HG02798 (cell line): ENCODE results near the gene LAMC3.

Experiments
- ATAC-seq: cut with Tn5 transposase; IDR thresholded peaks from one replicate; pipeline ENCODE4 v1.9.1; 2021; ENCODE audit warnings: mild to moderate bottlenecking; ENCODE audit not compliant: unreplicated experiment, poor library complexity

The LAMC3 gene

DNA sequence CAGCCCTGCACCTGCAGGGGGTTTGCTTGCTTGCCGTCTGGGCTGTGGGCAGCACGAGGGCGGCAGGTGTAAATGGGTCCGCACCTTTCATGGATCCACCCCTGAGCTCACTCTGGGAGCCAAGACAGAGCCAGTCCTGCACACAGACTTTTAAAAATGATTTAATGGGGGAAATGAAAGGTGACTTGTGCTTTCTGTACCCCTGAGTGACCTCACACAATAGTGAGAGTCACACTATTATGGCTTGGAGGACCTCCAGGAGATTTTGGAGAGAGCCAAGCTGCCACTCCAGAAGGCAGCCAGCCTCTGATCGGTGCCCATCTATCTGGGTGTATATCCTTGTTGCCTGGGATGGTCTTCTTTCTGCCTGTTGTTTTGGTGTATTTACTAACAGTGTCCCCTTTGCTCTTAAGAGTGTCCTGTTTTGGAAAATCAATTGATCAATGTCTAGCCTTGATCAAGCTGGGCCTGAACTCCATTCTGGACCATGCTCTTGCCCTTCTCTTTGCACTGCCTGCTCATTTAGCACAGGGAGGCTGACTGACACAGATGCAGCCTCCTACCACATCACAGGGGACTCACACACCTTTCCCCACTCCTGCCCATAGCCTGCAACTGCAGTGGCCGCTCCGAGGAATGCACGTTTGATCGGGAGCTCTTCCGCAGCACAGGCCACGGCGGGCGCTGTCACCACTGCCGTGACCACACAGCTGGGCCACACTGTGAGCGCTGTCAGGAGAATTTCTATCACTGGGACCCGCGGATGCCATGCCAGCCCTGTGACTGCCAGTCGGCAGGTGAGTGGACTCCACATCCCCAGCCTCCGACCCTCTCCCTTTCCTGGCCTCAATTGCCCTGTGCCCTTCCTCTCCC lies 29.5 kb downstream of the LAMC3 start:
- ATAC-seq: no peak

DNA sequence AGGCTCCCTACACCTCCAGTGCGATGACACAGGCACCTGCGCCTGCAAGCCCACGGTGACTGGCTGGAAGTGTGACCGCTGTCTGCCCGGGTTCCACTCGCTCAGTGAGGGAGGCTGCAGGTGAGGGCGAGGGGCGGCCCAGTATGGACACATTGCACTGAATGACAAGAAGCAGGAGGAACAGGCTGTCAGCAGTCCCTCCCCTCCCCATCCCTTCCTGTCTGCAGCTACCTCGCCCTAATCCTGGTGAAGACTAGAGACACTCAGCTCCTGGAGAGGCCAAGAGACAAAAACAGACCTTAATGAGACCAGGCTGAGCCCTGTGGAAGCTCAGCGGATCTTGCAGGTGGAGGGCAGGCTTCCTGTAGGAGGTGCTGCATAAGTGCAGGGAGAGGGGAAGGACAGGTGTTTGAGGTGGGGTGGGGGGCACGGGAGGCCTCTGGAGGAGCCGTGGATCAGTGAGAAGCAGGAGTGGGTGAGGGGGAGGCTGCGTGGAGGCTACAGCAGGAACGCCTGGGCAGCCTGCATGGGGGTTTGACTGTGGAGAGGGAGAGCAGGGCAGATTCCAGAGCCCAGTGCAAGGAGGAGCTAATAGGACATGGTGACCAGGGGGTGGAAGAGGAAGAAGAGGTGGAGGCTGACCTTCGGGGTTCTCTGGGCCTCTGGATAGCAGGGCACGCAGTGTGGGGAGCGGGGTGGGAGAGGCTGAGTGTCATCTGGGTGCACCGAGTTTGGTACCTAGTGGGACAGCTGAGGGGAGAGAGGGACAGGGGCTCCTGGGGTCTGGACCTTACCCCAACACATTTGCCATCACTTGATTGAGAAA lies 30.4 kb downstream of the LAMC3 start:
- no peak for ATAC-seq

DNA sequence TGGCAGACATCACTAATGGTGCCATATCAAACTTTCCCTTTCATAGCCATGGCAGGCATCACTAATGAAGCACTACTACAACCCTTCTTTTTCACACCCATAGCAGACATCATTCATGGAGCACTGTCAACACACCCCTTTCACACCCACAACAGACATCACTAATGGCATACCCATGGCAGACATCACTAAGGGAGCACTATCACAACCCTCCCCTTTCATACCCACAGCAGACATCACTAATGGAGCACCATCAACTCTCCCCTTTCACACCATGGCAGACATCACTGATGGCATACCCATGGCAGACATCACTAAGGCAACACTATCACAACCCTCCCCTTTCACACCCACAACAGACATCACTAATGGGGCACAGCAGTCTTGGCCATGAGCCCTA lies 33.7 kb downstream of the LAMC3 start:
- no peak for ATAC-seq

DNA sequence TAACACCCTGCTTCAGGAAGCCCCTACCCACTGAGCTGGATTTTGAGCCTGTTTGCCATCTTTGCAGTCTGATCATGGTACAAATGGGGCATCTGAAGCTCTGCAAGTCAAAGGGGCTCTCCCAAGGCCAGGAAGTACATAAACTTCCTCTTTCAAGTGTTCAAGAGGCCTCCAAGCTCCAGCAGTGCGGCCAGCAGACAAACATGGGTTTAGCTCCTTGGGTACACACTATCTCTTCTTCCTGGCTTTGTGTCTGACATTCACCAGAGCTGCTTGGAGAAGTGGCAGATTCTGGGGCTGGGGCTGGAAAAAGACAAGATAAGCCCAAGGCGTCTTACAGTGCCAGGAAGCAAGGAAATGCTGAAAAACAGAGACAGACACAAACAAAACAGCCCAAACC lies 34.1 kb downstream of the LAMC3 start:
- ATAC-seq: no peak

DNA sequence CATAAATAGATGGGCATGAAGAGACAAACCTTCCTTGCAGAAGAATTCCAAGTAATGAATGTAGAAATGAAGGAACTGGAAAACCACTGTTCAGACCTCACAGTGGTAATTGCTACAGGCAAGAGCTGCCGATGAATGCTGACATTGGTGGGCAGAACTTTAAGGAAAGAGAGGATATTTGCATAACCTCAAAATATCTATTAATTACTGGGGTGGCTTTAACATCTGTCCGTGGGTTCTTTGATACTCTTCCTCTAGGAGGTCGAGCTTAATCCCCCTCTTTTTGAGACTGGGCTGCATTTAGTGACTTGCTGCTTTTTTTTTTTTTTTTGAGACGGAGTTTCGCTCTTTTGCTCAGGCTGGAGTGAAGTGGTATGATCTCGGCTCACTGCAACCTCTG lies 34.7 kb downstream of the LAMC3 start:
- ATAC-seq: no peak

DNA sequence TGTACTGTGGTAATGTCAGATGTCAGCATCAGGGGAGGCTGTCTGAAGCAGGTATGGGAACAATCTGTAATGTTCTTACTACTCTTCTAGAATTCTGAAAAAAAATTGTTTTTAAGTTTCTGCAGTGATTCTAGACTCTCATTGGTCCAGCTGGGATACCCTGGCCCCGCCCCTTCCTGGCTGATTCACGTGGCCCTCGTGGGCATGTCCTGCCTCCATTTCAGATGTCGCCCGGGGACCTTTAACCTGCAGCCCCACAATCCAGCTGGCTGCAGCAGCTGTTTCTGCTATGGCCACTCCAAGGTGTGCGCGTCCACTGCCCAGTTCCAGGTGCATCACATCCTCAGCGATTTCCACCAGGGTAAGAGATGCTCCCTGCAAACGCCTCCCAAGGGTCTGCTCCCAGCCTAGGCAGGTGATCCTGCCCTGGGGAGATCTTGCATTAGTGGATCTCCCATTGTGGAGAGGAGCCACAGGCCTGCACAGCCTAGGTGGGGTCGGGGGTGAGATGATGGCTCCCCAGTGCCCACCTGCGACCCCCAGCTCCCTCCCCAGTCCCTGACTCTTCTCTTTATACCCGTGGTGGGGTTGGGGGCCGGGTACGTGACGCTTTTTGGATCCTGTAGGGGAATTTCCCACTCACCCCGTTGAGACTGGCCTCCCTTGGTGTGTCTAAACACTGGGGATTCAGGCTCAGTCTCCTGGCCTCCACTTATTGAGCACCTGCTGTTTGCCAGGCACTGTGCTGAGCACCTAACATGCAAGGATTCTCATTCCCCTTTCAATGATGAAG lies 36.5 kb downstream of the LAMC3 start:
- no peak for ATAC-seq

DNA sequence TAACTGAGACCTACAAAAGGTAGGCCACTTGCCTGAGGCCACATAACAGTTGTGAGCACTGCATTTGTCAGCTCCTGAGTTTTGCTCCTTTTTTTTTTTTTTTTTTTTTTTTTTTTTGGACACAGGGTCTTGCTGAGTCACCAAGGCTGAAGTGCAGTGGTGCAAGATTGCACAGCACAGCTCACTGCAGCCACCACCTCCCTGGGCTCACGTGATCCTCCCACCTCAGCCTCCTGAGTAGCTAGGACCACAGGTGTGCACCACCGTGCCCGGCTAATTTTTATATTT lies 37.1 kb downstream of the LAMC3 start:
- ATAC-seq: no peak

DNA sequence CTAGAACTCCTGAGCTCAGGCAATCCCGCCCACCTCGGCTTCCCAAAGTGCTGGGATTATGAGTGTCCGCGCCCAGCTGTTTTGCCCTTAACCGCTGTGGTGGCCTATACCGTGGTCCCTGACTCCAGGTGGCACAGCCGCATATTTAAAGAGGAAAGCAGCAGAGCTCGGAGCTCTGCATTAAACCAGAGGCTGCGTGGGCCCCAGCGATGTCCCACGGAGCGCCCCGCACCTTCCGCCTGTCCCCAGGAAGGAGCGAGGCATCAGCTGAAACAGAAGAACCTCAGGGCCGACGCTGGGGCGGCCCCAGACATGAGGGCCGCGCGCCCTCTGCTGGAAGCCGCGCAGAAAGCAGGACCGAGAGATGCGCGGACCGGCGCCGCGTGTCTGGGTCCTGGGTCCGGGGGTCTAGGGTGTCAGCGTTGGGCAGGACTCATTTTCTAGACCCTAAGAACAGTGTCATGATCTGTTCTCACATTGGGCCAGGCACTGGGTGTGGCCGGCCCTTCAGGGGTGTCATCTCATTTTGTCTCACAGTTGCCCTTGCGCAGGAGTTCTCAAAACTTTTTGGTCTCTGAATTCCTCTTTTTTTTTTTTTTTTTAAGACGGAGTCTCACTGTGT lies 37.7 kb downstream of the LAMC3 start:
- ATAC-seq: peak; percentile 68

DNA sequence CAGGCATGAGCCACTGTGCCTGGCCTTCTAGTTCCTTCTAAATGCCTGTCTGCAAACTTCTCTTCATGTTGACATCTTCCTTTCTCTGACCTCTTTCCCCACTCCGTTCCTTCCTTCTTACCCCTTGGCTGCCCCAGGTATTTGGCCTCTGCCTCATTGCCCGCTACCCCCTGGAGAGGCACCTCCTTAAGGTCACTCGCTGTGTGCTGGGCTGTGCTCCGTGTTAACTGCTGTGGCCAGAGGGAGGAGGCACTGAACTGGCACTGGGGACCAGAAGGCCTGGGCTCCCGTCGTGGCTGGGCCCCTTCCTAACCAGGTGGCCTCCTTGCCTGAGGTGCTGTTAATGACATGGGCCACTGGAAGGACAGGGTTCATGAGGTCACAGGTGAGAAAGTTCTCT lies 39.4 kb downstream of the LAMC3 start:
- no peak for ATAC-seq

DNA sequence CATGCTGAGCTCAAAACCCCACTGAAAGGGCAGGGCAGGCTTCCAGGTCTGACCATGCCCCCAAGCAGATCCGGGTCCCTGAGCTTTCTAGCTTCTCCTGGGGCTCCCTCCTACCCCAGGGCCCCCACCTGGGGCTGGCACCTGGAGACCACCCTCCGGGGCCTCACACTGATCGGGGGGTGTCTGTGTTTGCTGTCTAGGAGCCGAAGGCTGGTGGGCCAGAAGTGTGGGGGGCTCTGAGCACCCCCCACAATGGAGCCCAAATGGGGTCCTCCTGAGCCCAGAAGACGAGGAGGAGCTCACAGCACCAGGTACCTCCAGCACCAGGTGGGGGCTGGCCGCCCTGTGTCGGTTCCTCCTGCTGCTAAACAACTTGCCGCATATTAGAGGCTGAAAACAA lies 39.8 kb downstream of the LAMC3 start:
- no peak for ATAC-seq

DNA sequence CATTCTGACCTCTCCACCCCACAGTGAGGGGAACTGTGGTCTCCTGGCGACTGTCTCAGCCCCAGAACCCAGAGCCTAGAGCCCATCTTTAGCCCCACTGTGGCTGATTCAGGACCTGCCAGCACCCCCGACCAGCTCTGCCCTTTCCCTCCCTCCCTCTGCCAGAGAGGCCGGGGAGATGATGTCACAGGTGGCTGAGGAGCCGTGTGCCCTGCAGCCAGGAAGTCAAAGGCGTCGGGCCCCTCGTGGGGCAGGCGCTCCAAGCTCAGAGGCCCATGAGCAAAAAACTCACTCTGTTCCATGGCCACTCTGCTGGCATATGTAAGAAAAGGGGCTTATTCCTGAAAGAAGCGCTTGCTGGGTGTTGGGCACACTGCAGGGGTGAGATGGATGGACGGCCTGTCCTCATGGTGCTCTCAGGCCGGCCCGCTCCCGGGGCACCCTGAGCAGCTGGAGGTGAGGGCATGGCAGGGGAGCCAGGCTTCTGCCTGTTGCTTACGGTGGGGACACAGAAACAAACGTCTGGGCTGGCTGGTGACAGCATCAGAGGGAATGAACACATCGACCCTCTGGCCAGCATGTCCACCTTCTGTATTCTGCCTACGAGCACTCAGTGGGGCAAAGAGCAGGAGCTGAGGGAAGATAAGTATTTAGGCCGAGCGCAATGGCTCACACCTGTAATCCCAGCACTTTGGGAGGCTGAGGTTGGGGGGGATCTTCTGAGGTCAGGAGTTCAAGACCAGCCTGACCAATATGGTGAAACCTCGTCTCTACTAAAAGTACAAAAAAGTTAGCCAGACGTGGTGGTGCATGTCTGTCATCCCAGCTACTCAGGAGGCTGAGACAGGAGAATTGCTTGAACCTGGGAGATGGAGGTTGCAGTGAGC lies 41.1 kb downstream of the LAMC3 start:
- no peak for ATAC-seq

DNA sequence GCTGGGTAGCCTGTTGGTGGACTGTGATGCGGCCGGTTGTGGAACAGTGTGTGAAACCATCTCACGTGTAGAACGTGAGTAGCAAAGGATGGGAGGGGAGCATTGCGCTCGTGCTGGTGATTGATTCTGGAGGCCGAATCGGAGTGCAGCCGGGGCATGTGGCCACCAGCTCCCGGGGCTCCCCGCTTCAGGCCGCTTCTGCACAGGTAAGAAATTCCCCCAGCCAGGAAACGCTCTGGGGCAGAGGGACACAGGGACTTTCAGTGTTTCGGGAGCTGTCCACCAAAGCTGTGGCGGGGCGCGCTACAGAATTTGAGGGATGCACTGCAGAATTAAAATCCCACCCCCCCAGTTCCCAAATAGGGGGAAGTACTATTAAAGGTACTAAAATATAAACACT lies 41.9 kb downstream of the LAMC3 start:
- ATAC-seq: no peak

DNA sequence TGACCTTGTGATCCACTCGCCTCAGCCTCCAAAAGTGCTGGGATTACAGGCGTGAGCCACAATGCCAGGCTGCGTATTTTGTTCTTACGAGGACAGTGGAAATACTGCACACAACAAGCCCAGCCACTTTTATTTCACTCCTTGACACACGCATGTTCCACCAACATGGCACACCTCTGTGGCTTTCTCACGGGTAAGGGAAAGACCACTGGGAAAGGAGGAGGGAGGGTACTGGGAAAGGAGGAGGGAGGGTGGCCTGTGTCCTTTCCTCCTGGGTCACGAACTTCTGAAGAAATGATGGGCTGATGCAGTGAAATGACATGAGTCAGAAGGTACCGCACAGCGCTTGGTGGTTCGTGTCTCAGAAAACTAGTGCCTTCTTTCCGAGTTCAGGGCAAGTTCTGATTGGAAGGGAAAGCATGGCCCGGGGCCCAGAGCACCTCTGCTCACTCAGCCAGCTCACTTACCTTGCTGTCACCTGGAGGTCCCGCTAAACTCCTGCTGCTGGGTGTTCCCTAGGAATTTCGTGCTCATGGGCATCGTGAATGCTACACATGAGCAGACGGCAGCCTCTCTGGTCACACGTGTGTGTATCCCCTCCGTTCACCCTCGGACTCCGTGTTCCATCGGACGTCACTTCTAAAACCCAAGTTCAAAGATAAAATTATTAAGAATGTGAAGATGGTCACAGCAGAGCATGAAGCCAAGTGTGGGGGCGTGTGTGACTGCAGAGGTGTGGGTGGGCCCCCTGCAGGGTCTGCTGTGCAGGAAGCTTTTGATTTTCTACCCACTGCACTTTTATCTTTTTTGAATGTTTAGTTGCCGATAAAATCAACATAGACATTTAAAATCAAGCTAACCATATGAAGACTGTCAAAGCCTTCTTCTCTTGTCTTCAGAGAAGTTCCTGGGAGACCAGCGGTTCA lies 42.9 kb downstream of the LAMC3 start:
- no peak for ATAC-seq

DNA sequence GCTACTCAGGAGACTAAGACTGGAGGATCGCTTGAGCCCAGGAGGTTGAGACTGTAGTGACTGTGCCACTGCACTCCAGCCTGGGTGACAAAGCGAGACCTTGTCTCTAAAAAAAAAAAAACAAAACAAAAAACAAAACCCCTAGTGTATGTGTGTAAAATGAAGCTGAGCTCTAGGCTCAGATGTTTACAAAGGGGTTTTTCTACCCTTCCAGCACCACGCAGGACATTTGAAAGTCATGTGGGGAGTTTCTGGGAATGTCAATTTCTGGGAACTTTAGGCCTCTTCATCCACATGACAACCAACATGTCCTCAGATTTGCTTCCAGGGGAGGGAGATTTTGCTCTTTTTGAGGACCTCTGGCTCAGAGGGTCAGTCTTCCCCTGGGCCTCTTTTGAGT lies 44.9 kb downstream of the LAMC3 start:
- ATAC-seq: no peak

DNA sequence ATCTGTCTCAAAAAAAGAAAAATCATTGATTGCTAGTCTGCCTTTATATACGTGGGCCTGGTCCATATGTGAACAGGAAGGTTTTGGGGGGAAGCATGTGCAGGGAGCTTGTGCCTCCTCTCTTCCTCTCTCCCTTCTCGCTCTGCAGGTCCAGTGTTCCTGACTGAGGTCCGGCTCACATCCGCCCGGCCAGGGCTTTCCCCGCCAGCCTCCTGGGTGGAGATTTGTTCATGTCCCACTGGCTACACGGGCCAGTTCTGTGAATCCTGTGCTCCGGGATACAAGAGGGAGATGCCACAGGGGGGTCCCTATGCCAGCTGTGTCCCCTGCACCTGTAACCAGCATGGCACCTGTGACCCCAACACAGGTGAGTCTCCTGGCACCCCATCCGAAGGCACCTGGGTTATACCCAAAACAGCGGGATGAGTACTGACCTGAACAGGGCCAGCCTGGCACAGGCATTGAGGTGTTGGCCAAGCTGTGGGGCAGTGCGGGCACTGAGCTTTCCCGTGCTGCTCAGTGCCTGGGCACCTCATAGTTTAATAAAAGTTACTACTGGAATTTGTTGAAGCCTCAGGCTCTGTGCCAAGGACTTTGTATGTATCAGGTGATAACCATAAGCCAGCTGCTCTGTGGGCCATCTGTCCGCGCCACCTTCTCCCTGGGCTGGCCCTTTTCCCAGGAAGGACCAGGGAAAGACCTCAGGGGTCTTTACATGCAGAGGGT lies 48.0 kb downstream of the LAMC3 start:
- ATAC-seq: no peak

DNA sequence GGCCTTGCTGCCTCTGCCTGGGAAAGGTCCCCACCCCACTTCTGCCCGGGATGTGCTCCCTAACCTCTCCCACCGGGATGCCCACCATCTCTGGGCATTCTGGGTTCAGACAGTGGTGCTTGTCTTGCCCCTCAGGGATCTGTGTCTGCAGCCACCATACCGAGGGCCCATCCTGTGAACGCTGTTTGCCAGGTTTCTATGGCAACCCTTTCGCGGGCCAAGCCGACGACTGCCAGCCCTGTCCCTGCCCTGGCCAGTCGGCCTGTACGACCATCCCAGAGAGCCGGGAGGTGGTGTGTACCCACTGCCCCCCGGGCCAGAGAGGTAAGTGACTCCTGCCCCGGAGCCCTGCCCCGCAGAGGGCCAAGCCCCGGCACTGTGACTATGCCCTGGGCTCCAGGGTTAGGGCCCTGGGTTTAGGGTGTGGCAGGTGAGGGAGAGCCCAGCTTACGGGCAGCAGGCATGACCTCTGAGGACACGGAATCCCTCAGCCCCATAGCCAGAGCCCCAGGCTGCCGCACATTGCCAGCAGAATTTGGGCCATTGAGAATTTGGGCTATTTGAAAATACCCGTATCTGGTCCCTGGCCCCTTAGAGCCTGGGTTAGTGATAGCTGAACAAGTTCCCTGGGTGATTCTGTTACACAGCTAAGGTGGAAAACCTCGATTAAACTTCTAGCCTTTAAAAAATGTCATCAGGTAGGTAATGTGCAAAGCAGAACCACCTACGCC lies 52.1 kb downstream of the LAMC3 start:
- no peak for ATAC-seq

DNA sequence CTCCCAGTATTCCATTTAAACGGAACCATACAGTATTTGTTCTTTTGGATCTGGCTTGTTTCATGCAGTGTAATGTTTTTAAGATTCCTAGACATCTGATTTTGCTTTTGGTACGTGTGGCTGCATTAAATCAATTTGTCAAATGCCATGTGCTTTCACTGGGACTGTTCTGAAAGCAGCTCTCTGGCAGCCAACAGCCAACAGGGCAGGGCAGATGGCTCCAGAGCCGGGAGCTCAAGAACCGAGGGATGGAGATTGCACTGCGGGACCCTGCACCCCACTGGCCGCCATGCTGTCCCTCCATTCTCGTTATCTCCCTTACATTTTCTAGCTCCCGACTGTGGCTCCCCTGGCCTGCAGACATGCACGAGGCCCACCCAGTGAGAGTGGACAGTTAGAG lies 54.0 kb downstream of the LAMC3 start:
- ATAC-seq: no peak
